ENCODE measurements around the gene GLIS1. TPM values are rescaled to one million over a fixed set of nuclear protein-coding genes. Genes with fewer than 3 reads are reported as not detected.

The GLIS1 gene
- polyA plus RNA-seq, 3 donors, result not detected

- intact Hi-C loops (cut with micrococcal nuclease), result no loop called here
- no peaks in the 10 kb centered on the region for H3K4me1 ChIP-seq (ENCODE audit: control insufficient read depth in 1 of 2, insufficient read depth in 2 of 2, low read length in 2 of 2)
- Mint-ChIP-seq H3K4me1 (no peaks in the 10 kb centered on the region), H3K27ac (peak overlapping the region in 1 of 7 donors; percentile 26), H3K4me3 (no peak overlapping the region), H3K36me3 (no peaks in the 10 kb centered on the region), H3K9me3 (no peaks in the 10 kb centered on the region), H3K27me3 (ENCODE audit: low read depth in 3 of 3) (peaks cover 1 to 9% (median 3%) of the 10 kb centered on the region in 3 donors)
- no peak overlapping the region for H3K4me2 ChIP-seq (replicated peaks; ENCODE audit: extremely low read depth, low read length, poor library complexity, severe bottlenecking)
- 50% methylated on average over 8 of the region's 8 CpGs for WGBS (ENCODE audit: insufficient coverage)
- H3K4me3 ChIP-seq (replicated peaks in 1 of 3; ENCODE audit: low read depth in 2 of 3, low read length in 3 of 3), result no peak overlapping the region
- no peak for TF ChIP-seq CTCF (IDR thresholded peaks at IDR 0.05)
- H3K27me3 ChIP-seq (ENCODE audit: control insufficient read depth in 2 of 2, insufficient read depth in 2 of 2, low read length in 2 of 2), result no peaks in the 10 kb centered on the region
- no peaks in the 10 kb centered on the region for H3K9me3 ChIP-seq (replicated peaks in 1 of 2; ENCODE audit: control insufficient read depth in 1 of 2, insufficient read depth in 1 of 2, low read length in 2 of 2)
- no peak overlapping the region for H3K27ac ChIP-seq (ENCODE audit: low read depth in 1 of 2, low read length in 2 of 2)
- H4K20me1 ChIP-seq (ENCODE audit: insufficient read depth, low read length), result no peaks in the 10 kb centered on the region
- no peak overlapping the region for H3K9ac ChIP-seq (ENCODE audit: insufficient read depth, low read length, poor library complexity, severe bottlenecking)
- H3K79me2 ChIP-seq (ENCODE audit: insufficient read depth, low read length), result no peaks in the 10 kb centered on the region
- H3K36me3 ChIP-seq (replicated peaks in 1 of 2; ENCODE audit: control insufficient read depth in 1 of 2, insufficient read depth in 2 of 2, low read length in 2 of 2), result no peaks in the 10 kb centered on the region
- no peak for DNase-seq
- H2AFZ ChIP-seq (ENCODE audit: insufficient read depth, low read depth, low read length, poor library complexity, severe bottlenecking), result no peak overlapping the region
These were observed 219.5 kb downstream of the GLIS1 start for GRCh38 chr1:53519421-53519820.

- Histone ChIP-seq H3K79me2 (ENCODE audit: insufficient read depth, low read length) (no peaks in the 10 kb centered on the region), H3K27ac (ENCODE audit: low read depth in 1 of 2, low read length in 2 of 2) (no peak overlapping the region), H4K20me1 (ENCODE audit: insufficient read depth, low read length) (no peaks in the 10 kb centered on the region), H3K4me1 (ENCODE audit: control insufficient read depth in 1 of 2, insufficient read depth in 2 of 2, low read length in 2 of 2) (no peaks in the 10 kb centered on the region), H3K9me3 (replicated peaks in 1 of 2; ENCODE audit: control insufficient read depth in 1 of 2, insufficient read depth in 1 of 2, low read length in 2 of 2) (no peaks in the 10 kb centered on the region), H3K27me3 (ENCODE audit: control insufficient read depth in 2 of 2, insufficient read depth in 2 of 2, low read length in 2 of 2) (no peaks in the 10 kb centered on the region), H2AFZ (ENCODE audit: insufficient read depth, low read depth, low read length, poor library complexity, severe bottlenecking) (no peak overlapping the region), H3K4me2 (replicated peaks; ENCODE audit: extremely low read depth, low read length, poor library complexity, severe bottlenecking) (no peak overlapping the region), H3K9ac (ENCODE audit: insufficient read depth, low read length, poor library complexity, severe bottlenecking) (no peak overlapping the region), H3K4me3 (replicated peaks in 1 of 3; ENCODE audit: low read depth in 2 of 3, low read length in 3 of 3) (no peak overlapping the region), H3K36me3 (replicated peaks in 1 of 2; ENCODE audit: control insufficient read depth in 1 of 2, insufficient read depth in 2 of 2, low read length in 2 of 2) (no peaks in the 10 kb centered on the region)
- Mint-ChIP-seq H3K4me1 (no peaks in the 10 kb centered on the region), H3K27ac (no peak overlapping the region), H3K4me3 (no peak overlapping the region), H3K36me3 (no peaks in the 10 kb centered on the region), H3K27me3 (ENCODE audit: low read depth in 3 of 3) (peaks cover 1 to 9% (median 3%) of the 10 kb centered on the region in 3 donors), H3K9me3 (no peaks in the 10 kb centered on the region)
- intact Hi-C loops (cut with micrococcal nuclease), result no loop called here
- DNase-seq, result no peak
- WGBS (ENCODE audit: insufficient coverage), result 97% methylated on average over 5 of the region's 6 CpGs
- TF ChIP-seq CTCF (IDR thresholded peaks at IDR 0.05), result no peak
These were observed 220.2 kb downstream of the GLIS1 start for GRCh38 chr1:53518775-53519174.
